Hippocampal formation (tissue), 2 donors: ENCODE data around the gene FAM193A.
"Not testable (repeated sequence)": the region's sequence is repeated elsewhere in the genome, so short reads cannot be mapped to it uniquely, and the experiment has no call there.

Experiments used
- DNase-seq, 2 donors: peaks; one replicate each; lab custom pipeline; 2025; lab: John Stamatoyannopoulos, UW

The FAM193A gene

DNA sequence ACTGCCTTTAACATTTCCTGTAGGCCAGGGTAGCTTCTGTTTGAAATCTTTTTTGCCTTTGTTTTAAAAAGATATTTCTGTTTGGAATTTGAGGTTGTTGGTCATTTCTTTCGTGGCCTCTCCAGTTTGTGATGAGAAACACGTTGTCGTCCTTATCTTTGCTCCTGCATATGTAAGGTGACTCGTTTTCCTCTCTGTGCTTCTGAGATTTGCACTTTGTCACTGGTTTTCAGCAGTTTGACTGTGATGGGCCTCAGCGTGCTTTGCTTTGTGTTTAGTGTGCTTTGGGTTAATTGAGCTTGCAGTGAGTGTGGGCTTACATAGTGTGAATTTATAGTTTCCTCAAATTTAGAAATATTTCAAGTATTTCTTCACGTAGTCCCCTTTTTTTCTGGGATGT, 81.5 kb downstream of the FAM193A start:
- DNase-seq: no peak

DNA sequence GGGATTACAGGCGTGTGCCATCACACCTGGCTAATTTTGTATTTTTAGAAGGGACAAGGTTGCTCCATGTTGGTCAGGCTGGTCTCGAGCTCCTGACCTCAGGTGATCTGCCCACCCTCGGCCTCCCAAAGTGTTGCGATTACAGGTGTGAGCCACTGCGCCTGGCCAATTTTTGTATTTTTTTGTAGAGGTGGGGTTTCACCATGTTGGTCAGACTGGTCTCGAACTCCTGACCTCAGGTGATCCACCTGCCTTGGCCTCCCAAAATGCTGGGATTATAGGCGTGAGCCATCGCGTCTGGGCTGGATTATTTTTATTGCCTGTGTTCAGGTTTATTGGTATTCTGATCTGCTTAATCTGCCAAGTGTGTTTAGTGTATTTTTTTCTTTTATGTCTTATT, 82.3 kb downstream of the FAM193A start:
- not testable (repeated sequence) for DNase-seq

DNA sequence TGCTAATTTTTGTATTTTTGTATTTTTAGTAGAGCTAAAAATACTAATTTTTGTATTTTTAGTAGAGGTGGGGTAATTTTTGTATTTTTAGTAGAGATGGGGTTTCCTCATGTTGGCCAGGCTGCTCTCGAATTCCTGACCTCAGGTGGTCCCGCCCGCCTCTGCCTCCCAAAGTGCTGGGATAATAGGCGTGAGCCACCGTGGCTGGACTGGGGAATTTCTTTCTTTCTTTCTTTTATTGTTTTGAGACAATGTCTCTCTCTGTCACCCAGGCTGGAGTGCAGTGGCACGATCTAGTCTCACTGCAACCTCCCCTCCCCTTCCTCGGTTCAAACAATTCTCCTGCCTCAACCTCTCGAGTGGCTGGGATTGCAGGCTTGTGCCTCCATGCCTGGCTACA, 83.0 kb downstream of the FAM193A start:
- DNase-seq: no peak

DNA sequence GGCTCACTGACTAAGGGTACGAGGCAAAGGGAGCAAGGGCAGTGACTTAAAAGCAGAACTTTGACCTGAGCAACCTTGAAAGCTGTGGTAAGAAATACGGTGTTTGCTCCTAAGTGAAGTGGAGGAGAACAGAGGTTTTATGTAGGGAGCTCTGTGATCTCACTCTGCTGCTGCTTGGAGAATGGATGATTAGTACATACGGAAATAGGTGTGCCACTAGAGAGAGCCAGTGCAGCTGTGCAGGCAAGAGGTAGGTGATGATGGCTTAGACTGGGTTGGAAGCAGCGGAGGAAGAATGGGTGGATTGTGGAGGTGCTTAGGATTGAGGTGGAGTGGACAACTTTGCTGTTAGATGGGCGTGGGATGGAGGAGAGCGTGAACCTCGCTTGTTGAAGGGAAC, 85.0 kb downstream of the FAM193A start:
- DNase-seq: no peak

DNA sequence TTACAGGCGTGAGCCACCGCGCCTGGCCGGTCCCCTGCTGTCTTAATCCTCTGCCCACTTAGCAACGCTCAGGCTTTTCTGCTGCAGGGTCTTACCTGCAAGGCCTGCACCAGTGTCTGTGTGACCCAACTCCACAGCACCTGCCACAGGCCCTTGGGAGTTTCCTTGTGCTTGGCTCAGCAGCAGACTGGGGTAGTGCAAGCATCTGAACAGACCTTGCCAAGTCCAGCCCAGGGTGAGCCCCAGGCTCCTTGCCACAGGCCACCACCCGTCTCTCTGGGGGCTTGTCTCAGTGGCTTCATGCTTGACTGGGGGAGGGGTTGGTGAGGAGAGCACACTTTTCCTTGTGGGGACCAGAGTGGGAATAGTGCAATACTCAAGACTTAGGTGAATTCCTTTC, 87.0 kb downstream of the FAM193A start:
- DNase-seq: no peak

DNA sequence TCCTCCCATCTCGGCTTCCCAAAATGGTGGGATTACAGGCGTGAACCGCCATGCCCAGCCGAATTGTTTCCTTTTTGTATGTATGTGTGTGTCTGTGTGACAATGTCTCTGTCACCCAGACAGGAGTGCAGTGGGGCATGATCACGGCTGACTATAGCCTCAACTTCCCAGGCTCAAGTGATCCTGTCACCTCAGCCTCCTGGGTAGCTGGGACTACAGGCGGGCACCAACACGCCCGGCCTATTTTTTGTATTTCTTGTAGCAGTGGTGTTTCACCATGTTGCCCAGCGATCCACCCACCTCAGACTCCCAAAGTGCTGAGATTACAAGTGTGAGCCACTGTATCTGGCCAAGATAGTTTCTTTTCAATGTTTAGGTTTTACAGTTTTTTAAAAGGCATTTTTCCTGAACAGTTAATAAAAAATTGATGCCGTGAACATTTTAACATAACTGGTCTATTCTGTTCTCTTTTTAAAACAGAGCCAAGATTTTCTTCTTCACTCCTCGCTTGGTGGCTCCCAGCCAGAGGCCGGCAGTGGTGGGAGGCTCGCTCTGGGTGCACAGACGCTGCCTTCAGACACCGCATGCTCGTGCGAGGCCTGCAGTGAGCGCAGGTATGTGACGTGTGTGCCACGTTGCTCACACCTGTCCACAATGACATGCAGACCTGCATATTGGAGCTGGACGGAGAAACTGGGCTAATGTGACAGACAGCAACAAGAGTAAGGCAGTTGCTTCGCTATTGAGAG, 88.5 kb downstream of the FAM193A start:
- DNase-seq: no peak

DNA sequence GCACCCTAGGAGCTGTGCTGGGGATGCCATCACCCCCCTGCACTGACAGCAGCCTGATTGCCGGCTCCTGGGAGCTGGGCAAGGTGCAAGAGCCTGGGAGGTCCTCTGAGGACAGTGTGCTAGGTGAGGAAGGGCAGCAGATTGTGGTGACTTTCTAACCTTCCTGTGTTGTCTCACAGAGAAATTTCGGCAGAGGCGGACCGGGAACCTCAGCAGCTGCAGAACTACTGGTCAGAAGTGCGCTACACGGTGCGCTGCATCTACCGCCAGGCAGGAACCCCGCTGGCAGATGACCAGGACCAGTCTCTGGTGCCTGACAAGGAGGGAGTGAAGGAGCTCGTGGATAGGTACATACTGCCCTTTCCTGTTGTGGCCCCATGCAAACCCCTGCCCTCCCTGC, 89.8 kb downstream of the FAM193A start:
- no peak for DNase-seq

DNA sequence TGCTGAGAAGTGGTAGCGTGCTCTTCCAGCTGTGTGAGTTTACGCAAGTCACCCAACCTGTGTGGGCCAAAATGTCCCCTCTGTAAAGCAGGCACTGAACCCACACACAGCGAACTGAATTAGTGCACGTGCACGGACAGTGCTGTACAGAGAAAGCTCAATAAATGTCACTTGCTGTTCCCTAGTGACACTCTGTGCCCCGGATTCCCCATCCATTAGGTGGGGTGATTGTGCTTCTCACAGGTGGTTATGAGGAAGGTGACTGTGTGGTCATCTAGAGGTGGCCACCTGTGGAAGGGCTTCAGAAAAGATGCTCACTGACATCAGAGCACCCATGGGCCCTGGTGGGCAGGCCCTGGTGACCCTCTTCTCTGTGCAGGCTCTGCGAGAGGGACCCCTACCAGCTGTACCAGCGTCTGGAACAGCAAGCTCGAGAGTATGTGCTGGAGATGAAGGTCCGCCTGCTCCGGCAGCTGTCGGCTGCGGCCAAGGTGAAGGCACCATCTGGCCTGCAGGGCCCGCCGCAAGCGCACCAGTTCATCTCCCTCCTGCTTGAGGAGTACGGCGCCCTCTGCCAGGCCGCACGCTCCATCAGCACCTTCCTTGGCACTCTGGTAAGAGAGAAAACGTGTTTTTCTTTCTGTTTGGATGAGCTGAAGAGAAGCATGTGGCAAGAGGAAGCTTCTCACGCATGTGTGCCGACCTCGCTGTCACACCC, 94.3 kb downstream of the FAM193A start:
- DNase-seq: no peak

DNA sequence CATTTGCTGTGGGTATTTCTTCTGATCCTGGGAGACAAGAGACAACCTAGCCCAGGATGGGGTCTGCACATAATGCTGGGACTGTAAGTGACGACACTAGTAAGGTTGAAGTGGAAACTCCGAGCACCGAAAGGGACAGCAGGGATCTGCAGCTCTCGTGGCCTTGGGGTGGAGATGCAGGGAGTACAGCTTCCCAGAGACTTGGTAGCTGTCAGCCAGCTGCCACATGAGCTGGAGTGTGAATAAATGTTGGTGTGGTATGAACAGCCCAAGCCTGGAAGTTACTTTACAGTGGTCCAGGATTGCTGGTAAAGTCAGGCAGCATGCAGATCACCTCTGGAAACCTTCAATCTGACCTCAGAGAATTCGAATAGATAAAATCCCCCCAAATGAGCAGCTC, 97.6 kb downstream of the FAM193A start:
- no peak for DNase-seq

DNA sequence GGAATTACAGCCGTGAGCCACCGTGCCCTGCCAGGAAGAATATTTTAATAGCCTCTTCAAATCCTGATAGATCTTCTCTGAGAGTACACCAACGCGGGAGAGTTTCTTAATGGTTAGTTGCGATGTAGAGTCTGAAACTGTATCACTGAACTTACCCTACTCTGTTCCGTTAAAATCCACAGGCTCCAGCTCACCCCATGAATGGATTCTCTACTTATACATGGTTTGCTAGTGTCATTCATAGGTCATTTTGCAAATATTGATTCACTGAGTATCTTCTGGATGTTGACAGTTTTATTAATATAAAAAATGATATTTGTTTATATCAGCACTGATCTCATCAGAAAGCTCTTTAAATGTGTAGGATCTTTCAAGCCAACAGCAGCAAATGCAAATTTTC, 99.9 kb downstream of the FAM193A start:
- no peak for DNase-seq

DNA sequence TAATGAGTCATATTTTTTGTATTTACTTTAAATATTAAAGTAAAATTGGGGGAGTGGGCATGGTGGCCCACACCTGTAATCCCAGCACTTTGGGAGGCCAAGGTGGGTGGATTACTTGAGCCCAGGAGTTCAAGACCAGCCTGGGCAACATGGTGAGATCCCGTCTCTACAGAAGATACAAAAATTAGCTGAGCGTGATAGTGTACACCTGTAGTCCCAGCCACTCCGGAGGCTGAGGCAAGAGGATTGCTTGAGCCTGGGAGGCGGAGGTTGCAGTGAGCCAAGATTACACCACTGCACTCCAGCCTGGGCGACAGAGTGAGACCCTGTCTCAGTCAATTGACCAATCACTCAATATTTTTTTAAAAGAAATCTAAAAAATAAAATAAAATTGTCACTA, 100.5 kb downstream of the FAM193A start:
- DNase-seq: not testable (repeated sequence)

DNA sequence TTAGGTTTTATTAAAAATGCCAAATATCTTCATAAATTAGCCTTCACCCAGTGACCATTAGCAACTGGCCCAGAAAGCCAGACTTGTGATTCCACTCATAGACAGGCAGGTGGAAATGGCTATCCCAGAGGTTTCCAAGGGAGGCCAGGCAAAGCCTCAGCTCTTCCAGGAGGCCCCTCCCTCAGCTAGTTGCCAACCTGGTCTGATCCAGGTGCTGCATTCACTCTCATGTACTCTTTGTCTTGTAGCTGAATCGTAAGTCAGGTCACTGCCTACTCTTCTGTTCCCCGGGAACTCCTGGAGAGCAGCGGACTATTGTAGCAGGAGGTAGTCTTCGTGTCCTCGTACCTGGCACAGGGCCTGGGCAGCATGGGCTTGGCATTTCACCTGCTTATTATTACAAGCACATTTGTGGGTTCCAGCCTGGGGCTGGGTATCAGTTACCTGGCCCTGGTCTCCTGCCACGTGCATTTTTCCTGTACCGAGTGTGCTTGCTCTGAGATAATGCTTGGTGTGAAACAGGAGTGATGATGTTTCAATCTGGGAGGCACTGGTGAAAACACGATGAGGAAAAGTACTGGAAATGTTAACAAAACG, 101.6 kb downstream of the FAM193A start:
- DNase-seq: no peak

DNA sequence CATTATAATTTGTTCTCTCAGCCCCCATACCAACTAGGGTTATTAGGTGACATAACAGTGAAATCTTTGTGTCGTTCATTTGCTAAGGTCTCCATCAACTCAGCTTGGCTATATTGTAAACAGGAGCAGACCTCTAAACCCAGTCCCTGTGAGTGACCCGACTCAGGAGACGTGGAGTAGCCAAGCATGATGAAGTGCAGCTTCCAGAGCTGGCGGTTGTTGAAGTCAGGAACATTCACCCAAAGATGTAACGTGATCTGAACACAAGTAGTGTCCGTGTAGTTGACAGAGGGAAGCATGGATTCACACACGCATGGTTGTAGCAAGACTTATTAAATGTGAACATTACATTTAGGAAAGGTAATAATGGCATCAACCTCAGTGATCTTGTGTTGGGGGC, 102.3 kb downstream of the FAM193A start:
- DNase-seq: no peak

DNA sequence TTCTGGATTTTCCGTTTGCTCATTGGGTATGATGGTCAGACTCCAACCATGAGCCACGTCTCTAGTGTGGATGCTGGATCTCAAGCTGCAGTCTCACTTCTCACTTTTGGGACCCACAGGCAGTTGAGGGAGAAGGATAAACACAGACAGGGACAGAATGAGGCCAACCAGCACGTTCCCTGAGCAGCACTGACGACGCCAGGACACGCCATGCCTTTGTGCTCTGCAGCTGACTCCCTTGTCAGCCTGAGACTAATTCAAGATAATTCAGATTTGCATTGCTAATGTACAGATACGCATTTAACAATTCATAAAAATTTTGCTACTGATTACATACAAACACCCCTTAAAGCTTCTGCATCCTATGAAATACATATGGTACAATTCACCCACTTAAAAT, 106.5 kb downstream of the FAM193A start:
- DNase-seq: no peak

DNA sequence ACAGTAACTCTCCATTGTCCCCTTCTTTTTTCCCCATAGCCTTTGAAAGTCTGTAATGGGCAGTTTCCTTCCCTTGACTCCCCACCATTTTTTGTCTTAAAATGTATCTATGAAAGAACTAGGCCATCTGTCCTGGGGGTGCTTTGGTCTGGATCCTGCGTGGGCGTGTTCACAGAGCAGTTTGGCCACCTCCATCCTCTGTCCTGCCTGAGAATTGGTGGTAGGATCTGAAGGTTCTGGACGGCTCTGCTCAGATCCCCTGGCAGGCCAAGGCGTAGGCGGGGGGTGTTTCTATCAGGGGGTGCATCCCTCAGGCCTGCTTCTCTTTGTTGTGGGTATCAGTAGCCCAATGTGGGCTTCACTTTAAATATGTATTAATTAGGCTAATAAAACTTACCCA, 107.1 kb downstream of the FAM193A start:
- DNase-seq: no peak

DNA sequence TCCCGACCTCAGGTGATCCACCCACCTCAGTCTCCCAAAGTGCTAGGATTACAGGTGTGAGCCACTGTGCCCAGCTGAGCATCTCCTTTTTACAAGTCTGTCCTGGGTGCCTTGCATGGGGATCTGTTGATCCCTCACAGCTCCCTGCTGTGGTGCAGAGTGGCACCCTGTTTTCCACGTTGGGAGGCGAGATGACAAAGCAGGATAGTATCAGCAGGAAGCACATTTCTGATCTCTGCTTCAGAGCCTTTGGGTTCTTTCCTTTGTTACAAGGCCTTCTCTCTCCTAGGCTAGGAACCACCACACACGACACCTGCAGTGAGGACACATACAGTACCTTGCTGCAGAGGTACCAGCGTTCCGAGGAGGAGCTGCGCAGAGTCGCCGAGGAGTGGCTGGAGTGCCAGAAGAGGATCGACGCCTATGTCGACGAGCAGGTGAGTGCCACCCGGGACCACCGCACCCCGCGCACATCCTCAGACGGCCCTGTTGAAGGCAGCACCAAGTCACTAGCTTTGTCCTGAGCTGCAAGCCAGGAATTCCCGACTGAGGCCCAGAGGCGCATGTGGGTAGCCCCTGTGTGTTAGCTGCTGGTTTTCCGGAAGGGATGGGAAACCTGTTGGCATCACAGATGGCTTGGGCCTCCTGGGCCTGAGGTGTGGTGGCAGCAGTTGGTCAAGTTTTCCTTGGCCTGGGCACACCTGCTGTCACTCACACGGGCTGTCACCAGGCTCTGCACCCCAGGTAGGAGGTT, 110.1 kb downstream of the FAM193A start:
- DNase-seq: no peak

DNA sequence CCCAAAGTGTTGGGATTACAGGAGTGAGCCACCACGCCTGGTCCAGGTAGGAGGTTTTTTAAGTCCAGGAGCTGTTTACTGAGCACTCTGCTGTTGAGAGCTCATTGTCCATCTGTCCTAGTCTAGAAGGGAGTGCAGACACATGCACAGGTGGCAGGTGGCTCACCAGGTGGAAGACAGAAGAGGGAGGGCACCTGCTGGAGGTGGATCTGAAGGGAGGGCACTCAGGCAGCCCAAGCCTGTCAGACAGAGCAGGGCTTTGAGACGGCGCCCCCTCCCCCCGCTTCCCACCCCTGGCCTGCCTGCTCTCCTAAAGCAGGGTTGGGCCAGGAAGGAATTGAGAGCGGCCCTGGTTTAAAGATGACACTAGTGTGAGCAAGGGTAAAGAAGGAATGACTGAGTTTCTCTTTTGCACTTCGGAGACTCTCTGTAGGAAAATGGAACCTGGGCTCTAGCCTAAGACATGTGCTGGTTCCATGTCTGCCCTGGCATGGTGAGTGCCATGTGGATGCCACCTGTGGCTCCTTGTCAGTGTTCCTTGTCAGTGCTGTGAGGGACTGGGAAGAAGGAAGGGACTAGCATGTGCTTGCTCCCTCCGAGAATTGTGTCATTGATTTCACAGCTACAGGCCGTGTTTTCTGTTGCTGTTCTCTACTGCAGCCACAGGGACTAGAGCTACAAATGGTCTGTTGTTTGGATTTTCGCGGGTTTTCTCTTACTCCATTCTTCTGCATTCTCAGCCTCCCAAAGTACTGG, 111.1 kb downstream of the FAM193A start:
- no peak for DNase-seq

DNA sequence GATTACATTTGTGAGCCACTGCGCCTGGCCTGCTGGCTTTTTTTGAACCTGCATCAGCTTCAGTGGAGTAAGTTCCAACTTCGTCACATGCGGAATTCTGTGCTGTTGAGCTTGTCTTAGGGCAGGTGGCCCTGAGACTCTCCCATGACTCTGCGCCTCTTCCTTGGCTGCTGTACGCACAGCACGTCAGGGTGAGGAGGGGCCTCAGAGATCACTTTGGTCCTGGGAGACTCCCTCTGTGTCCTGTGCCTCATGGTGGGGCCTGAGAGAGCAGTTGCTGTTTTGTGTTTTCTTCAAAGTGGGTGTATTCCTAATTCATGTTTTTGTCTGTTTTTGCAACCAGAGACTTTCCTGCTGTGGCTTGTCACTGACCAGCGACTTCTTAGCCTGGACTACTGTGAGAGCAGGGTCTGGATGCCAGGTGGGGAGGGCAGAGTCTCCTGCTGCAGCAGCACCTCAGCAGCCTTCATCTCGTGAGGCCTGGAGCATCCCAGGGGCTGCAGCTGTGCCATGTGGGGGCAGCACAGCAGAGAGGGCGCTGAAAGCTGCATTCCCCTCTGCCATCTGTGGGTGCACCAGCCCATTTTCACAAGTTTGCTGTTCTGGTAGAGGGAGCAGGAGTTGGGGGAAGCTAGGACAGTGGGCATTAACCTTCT, 111.8 kb downstream of the FAM193A start:
- DNase-seq: no peak

DNA sequence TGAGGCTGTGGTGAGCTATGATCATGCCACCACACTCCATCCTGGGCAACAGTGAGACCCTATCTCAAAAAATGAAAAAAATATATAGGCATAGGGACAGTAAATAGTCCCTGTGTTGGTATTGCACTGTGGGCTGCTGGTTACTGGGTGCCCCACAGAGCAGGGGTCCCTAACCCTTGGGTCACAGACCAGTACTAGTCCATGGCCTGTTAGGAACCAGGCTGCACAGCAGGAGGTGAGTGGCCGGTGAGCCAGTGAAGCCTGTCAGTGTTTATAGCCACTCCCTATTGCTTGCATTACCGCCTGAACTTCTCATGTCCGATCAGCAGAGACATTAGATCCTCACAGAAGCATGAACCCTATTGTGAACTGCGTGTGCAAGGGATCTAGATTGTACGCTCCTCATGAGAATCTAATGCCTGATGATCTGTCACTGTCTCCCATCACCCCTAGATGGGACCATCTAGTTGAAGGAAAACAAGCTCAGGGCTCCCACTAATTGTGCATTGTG, 113.2 kb downstream of the FAM193A start:
- DNase-seq: no peak

DNA sequence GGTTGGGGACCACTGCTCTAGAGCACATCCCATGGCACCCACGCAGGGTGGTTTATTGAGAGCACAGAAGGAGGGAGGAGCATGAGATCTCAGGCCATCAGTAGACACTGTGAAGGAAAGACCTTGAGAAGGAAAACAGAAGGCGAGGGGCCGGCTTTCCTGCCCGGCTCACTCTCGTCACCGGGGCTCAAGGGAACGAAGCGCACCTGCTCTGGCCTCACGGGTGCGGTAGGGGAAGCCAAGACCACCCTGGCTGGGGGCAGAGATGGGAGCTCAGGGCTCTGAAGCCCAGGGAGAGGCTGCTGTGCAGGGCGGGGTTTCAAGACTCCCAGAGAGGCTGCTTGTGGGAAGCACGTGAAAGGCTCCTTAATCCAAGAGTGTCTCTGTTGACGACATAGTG, 113.8 kb downstream of the FAM193A start:
- DNase-seq: no peak

DNA sequence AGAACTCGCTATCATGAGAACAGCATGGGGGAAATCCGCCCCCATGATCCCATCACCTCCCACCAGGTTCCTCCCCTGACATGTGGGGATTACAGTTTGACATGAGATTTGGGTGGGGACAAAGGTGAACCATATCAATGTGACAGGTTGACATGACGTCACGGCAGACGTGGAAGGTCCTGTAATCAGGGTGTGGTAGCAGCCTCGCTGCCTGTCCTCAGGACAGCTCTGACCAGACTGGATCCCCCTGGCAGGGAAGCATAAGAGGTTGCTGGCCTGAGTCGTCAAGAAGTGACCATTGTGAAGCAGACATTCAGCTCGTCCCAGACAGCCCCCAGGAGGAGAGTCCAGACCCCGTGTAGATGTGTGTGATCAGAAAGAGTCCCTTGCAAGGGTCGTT, 115.1 kb downstream of the FAM193A start:
- no peak for DNase-seq
